B cell (primary cell): ENCODE data around the gene CDKN1A. TPM values are rescaled to one million over a fixed set of nuclear protein-coding genes. Genes with fewer than 3 reads are reported as not detected.

Experiments
- ATAC-seq: fragments of 200-7000 bp; cut with Tn5 transposase; one replicate; pipeline ENCODE4 v1.10.0; 2021; ENCODE audit warnings: low read depth, mild to moderate bottlenecking, moderate number of reproducible peaks, moderate library complexity
- CTCF ChIA-PET: fragments of 350-600 bp; sonication (Branson Sonifier 250); formaldehyde crosslinking; loops from one replicate; lab custom pipeline; 2021; ENCODE audit warnings: antibody characterized with exemption, inconsistent platforms; lab: Charles Lee
- POLR2A ChIA-PET: fragments of 350-600 bp; sonication (Branson Sonifier 250); formaldehyde crosslinking; loops from one replicate; lab custom pipeline; 2021; ENCODE audit warnings: antibody characterized with exemption; lab: Charles Lee
- DNase-seq: peaks from one replicate; pipeline ENCODE4 v3.0.0; 2013
- H2AFZ ChIP-seq: 2 replicates; pipeline ENCODE4 v1.6.1; 2012; ENCODE audit warnings: mild to moderate bottlenecking, low read depth, low read length; ENCODE audit not compliant: insufficient read depth, poor library complexity, severe bottlenecking
- H3K27ac ChIP-seq, 2 donors: 1 replicate in 1 of 2; 2 replicates in 1 of 2; pipeline ENCODE4 v1.5.1; 2012 to 2013; ENCODE audit warnings: low read length in 2 of 2, mild to moderate bottlenecking in 2 of 2, moderate library complexity in 1 of 2
- H3K27me3 ChIP-seq, 4 experiments: fragments of 200-600 bp in 1 of 4; sonication (generic) in 1 of 4; replicated peaks in 1 of 4; 1 replicate in 2 of 4; 2 replicates in 2 of 4; pipeline versions ENCODE4 v1.6.1 to v1.7.0; 2013 to 2016; ENCODE audit warnings: low read length in 3 of 4, mild to moderate bottlenecking in 2 of 4, mixed read lengths in 1 of 4, moderate library complexity in 1 of 4; ENCODE audit not compliant: insufficient read depth in 4 of 4, control insufficient read depth in 3 of 4; ENCODE audit errors: control extremely low read depth in 1 of 4
- H3K36me3 ChIP-seq, 2 experiments: replicated peaks in 1 of 2; 1 replicate in 1 of 2; 2 replicates in 1 of 2; pipeline versions ENCODE4 v1.6.1 to v1.7.1; 2013; ENCODE audit warnings: low read length in 1 of 2; ENCODE audit not compliant: insufficient read depth in 2 of 2, control insufficient read depth in 1 of 2; ENCODE audit errors: control extremely low read depth in 1 of 2, extremely low read depth in 1 of 2
- H3K4me1 ChIP-seq, 2 donors: fragments of 200-600 bp in 1 of 2; sonication (generic) in 1 of 2; 1 replicate in 1 of 2; 2 replicates in 1 of 2; pipeline versions ENCODE4 v1.5.1 to v1.6.1; 2013 to 2017; ENCODE audit warnings: low read length in 2 of 2; ENCODE audit not compliant: control insufficient read depth in 2 of 2, insufficient read depth in 2 of 2
- H3K4me2 ChIP-seq: replicated peaks from 2 replicates; pipeline ENCODE3; 2012; ENCODE audit warnings: mild to moderate bottlenecking, low read depth, low read length; ENCODE audit not compliant: poor library complexity, severe bottlenecking
- H3K4me3 ChIP-seq, 5 experiments: fragments of 200-600 bp in 1 of 5; sonication (generic) in 1 of 5; 1 replicate in 3 of 5; 2 replicates in 2 of 5; pipeline versions ENCODE4 v1.5.1 to v1.7.0; 2011 to 2016; ENCODE audit warnings: low read length in 4 of 5, mild to moderate bottlenecking in 4 of 5, low read depth in 2 of 5, control low read depth in 1 of 5, moderate library complexity in 1 of 5; ENCODE audit not compliant: insufficient read depth in 1 of 5; ENCODE audit errors: control extremely low read depth in 1 of 5, extremely low read depth in 1 of 5
- H3K79me2 ChIP-seq: fragments of 200-600 bp; sonication (generic); one replicate; pipeline ENCODE4 v1.6.0; 2016; ENCODE audit warnings: low read length; ENCODE audit not compliant: control insufficient read depth, insufficient read depth
- H3K9ac ChIP-seq: fragments of 200-600 bp; sonication (generic); 2 replicates; pipeline ENCODE4 v1.6.1; 2017; ENCODE audit warnings: mild to moderate bottlenecking, low read length, moderate library complexity
- H3K9me3 ChIP-seq, 3 donors: one replicate each; pipeline versions ENCODE4 v1.6.1 to v1.7.1; 2013; ENCODE audit warnings: low read length in 2 of 3; ENCODE audit not compliant: control insufficient read depth in 2 of 3, insufficient read depth in 1 of 3; ENCODE audit errors: control extremely low read depth in 1 of 3
- H4K20me1 ChIP-seq: 2 replicates; pipeline ENCODE4 v1.6.0; 2012; ENCODE audit warnings: mild to moderate bottlenecking, low read length; ENCODE audit not compliant: insufficient read depth, control insufficient read depth, poor library complexity, severe bottlenecking
- H3K27ac Mint-ChIP-seq: one replicate; pipeline ENCODE4 v1.8.0; 2021; ENCODE audit warnings: mixed read lengths
- H3K27me3 Mint-ChIP-seq: one replicate; pipeline ENCODE4 v1.8.0; 2021; ENCODE audit warnings: mixed read lengths
- H3K4me1 Mint-ChIP-seq: one replicate; pipeline ENCODE4 v1.8.0; 2021; ENCODE audit warnings: mixed read lengths
- H3K4me3 Mint-ChIP-seq: one replicate; pipeline ENCODE4 v1.8.0; 2021; ENCODE audit warnings: mixed read lengths
- H3K9me3 Mint-ChIP-seq: one replicate; pipeline ENCODE4 v1.8.0; 2022; ENCODE audit warnings: mixed read lengths; ENCODE audit not compliant: insufficient read depth
- EZH2 ChIP-seq: IDR thresholded peaks from 2 replicates; pipeline ENCODE4 v1.6.1; 2012; ENCODE audit warnings: borderline replicate concordance, low read depth, mild to moderate bottlenecking, moderate library complexity, low read length; ENCODE audit not compliant: insufficient read depth, poor library complexity, severe bottlenecking
- WGBS: methylation state at CpG from one replicate; pipeline ENCODE4 v1.1.5; 2013; ENCODE audit warnings: missing lambda C conversion rate; ENCODE audit not compliant: insufficient coverage; 5-methylcytosine and 5-hydroxymethylcytosine counted together
- intact Hi-C: fragments of 100-400 bp; cut with micrococcal nuclease; formaldehyde crosslinking; loops from one replicate; pipeline ENCODE4 v1.10.0; 2022
- polyA plus RNA-seq: library from polyadenylated mRNA; depleted of rRNA; stranded (reverse); fragments of >200 nt; gene quantifications from 2 replicates; pipeline ENCODE4 v1.2.3, GENCODE V29; 2012
- total RNA-seq, 2 donors: library from RNA; stranded (reverse); fragments of 120-200 nt in 1 of 2; gene quantifications; 1 replicate in 1 of 2; 2 replicates in 1 of 2; pipeline versions ENCODE4 v1.2.3 to v1.2.4, GENCODE V29; 2013 to 2022
- TF ChIP-seq, protein P1 (sequence below): fragments of 200-600 bp; IDR thresholded peaks from one replicate; pipeline ENCODE4 v1.8.0; 2022; ENCODE audit warnings: antibody characterized with exemption, mild to moderate bottlenecking

CDKN1A gene
- total and polyA plus RNA-seq, 2 donors (not counting 1 experiment from before 2014, with no cell fraction given): 45.5 to 352 TPM

GRCh38 chr6:36706339-36706738, 27.8 kb downstream of the CDKN1A start:
- no CpG with 5 or more reads among the region's 1 CpG for WGBS
- H3K9me3 ChIP-seq: no peaks in the 10 kb centered on the region

GRCh38 chr6:36712816-36713215, 34.3 kb downstream of the CDKN1A start:
- no peaks in the 10 kb centered on the region for H3K4me1 Mint-ChIP-seq
- H3K9me3 ChIP-seq: no peaks in the 10 kb centered on the region
- ATAC-seq (no peak), DNase-seq (no peak)
- H3K4me3 ChIP-seq: no peak overlapping the region
- no peaks in the 10 kb centered on the region for H3K27me3 Mint-ChIP-seq
- no peaks in the 10 kb centered on the region for H3K4me1 ChIP-seq
- no peak overlapping the region for H3K4me2 ChIP-seq
- H3K27me3 ChIP-seq: no peaks in the 10 kb centered on the region
- no peak overlapping the region for H3K4me3 Mint-ChIP-seq
- no peak for TF ChIP-seq EZH2
- TF ChIP-seq, protein P1, sequence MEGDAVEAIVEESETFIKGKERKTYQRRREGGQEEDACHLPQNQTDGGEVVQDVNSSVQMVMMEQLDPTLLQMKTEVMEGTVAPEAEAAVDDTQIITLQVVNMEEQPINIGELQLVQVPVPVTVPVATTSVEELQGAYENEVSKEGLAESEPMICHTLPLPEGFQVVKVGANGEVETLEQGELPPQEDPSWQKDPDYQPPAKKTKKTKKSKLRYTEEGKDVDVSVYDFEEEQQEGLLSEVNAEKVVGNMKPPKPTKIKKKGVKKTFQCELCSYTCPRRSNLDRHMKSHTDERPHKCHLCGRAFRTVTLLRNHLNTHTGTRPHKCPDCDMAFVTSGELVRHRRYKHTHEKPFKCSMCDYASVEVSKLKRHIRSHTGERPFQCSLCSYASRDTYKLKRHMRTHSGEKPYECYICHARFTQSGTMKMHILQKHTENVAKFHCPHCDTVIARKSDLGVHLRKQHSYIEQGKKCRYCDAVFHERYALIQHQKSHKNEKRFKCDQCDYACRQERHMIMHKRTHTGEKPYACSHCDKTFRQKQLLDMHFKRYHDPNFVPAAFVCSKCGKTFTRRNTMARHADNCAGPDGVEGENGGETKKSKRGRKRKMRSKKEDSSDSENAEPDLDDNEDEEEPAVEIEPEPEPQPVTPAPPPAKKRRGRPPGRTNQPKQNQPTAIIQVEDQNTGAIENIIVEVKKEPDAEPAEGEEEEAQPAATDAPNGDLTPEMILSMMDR: no peak
- no peaks in the 10 kb centered on the region for H4K20me1 ChIP-seq
- H3K27ac ChIP-seq: no peak overlapping the region
- intact Hi-C loops: no loop called here
- no peaks in the 10 kb centered on the region for H3K79me2 ChIP-seq
- H3K36me3 ChIP-seq: no peaks in the 10 kb centered on the region
- POLR2A ChIA-PET: no interaction called here
- no peak overlapping the region for H3K9ac ChIP-seq
- no peak overlapping the region for H2AFZ ChIP-seq
- no peak overlapping the region for H3K27ac Mint-ChIP-seq
- 60% methylated on average over 1 of the region's 4 CpGs for WGBS
- H3K9me3 Mint-ChIP-seq: no peaks in the 10 kb centered on the region
- CTCF ChIA-PET: no interaction called here

More at GRCh38 chr6:36706339-36706738, 27.8 kb downstream of the CDKN1A start:
- no peaks in the 10 kb centered on the region for H3K9me3 Mint-ChIP-seq
- Histone ChIP-seq H3K79me2 (no peaks in the 10 kb centered on the region), H3K4me1 (peaks cover 4 to 6% of the 10 kb centered on the region in 2 donors), H3K36me3 (no peaks in the 10 kb centered on the region), H3K27ac (no peak overlapping the region), H3K4me2 (no peak overlapping the region), H3K4me3 (no peak overlapping the region), H2AFZ (no peak overlapping the region), H3K27me3 (no peaks in the 10 kb centered on the region), H4K20me1 (no peaks in the 10 kb centered on the region), H3K9ac (no peak overlapping the region)
- POLR2A ChIA-PET: interaction anchor here (0.7 kb wide), 1 partner anchor 1646 kb away, joined by 3 read pairs; no protein-coding TSS in a partner anchor
- no peak overlapping the region for H3K4me3 Mint-ChIP-seq
- H3K27ac Mint-ChIP-seq: no peak overlapping the region
- CTCF ChIA-PET: interaction anchor here (1.2 kb wide), 1 partner anchor 14 kb away, joined by 3 read pairs; no protein-coding TSS in a partner anchor
- intact Hi-C loops: no loop called here
- TF ChIP-seq EZH2: no peak
- TF ChIP-seq, protein P1: no peak
- no peak for DNase-seq
- H3K27me3 Mint-ChIP-seq: peaks cover 3% of the 10 kb centered on the region
- no peak for ATAC-seq
- peaks cover 4% of the 10 kb centered on the region for H3K4me1 Mint-ChIP-seq
